Liver (tissue), 9 donors: ENCODE results near the gene SCN2A. TPM values are rescaled to one million over a fixed set of nuclear protein-coding genes. Genes with fewer than 3 reads are reported as not detected.

Experiments used
- DNase-seq: peaks from one replicate; pipeline ENCODE4 v3.0.0-alpha.2; 2017; ENCODE audit warnings: low spot score
- H3K27ac ChIP-seq, 2 donors: one replicate each; pipeline ENCODE4 v1.7.0; 2013; ENCODE audit warnings: inconsistent platforms in 2 of 2, low read length in 2 of 2, control low read depth in 1 of 2, low read depth in 1 of 2, mild to moderate bottlenecking in 1 of 2
- H3K27me3 ChIP-seq, 4 donors: one replicate each; pipeline versions ENCODE4 v1.6.1 to v1.7.0; 2013; ENCODE audit warnings: low read length in 3 of 4, inconsistent platforms in 1 of 4, mild to moderate bottlenecking in 1 of 4, moderate library complexity in 1 of 4; ENCODE audit not compliant: control insufficient read depth in 4 of 4, insufficient read depth in 4 of 4
- H3K36me3 ChIP-seq, 4 donors: one replicate each; pipeline versions ENCODE4 v1.6.1 to v1.7.0; 2013; ENCODE audit warnings: low read length in 3 of 4, mild to moderate bottlenecking in 3 of 4, low read depth in 1 of 4, moderate library complexity in 1 of 4; ENCODE audit not compliant: control insufficient read depth in 4 of 4, insufficient read depth in 3 of 4
- H3K4me1 ChIP-seq, 4 donors: one replicate each; pipeline versions ENCODE4 v1.6.1 to v1.7.0; 2013; ENCODE audit warnings: low read length in 3 of 4, mild to moderate bottlenecking in 3 of 4, moderate library complexity in 1 of 4; ENCODE audit not compliant: control insufficient read depth in 4 of 4, insufficient read depth in 4 of 4
- H3K4me3 ChIP-seq, 3 donors: one replicate each; pipeline versions ENCODE4 v1.6.1 to v1.7.0; 2013; ENCODE audit warnings: low read length in 3 of 3, control low read depth in 1 of 3, low read depth in 1 of 3, mild to moderate bottlenecking in 1 of 3
- H3K9ac ChIP-seq, 2 donors: one replicate each; pipeline ENCODE4 v1.7.0; 2013; ENCODE audit warnings: low read length in 2 of 2, mild to moderate bottlenecking in 2 of 2, moderate library complexity in 2 of 2, control low read depth in 1 of 2, low read depth in 1 of 2
- H3K9me3 ChIP-seq, 4 donors: one replicate each; pipeline versions ENCODE4 v1.6.1 to v1.7.0; 2013; ENCODE audit warnings: low read length in 3 of 4; ENCODE audit not compliant: control insufficient read depth in 4 of 4
- ATF3 ChIP-seq: IDR thresholded peaks from 2 replicates; pipeline ENCODE4 v1.6.1; 2016; ENCODE audit warnings: antibody characterized with exemption
- CTCF ChIP-seq: fragments of 150-350 bp; IDR thresholded peaks from 2 replicates; pipeline ENCODE4 v1.5.1; 2017; ENCODE audit warnings: improper control_type of control experiment, low read depth, low read length; ENCODE audit not compliant: missing input control
- EGR1 ChIP-seq, 2 donors: IDR thresholded peaks; 2 replicates each; pipeline ENCODE4 v1.6.1; 2016 to 2018; ENCODE audit warnings: antibody characterized with exemption in 2 of 2, low read depth in 2 of 2
- FOXA1 ChIP-seq: IDR thresholded peaks from 2 replicates; pipeline ENCODE4 v1.6.1; 2016; ENCODE audit warnings: antibody characterized with exemption
- FOXA2 ChIP-seq: IDR thresholded peaks from 2 replicates; pipeline ENCODE4 v1.6.1; 2016; ENCODE audit warnings: antibody characterized with exemption
- GABPA ChIP-seq, 2 donors: IDR thresholded peaks in 1 of 2; conservative IDR thresholded peaks in 1 of 2; 2 replicates each; pipeline ENCODE4 v1.6.1; 2016; ENCODE audit warnings: antibody characterized with exemption in 2 of 2, mild to moderate bottlenecking in 1 of 2, moderate library complexity in 1 of 2
- HNF4A ChIP-seq, 2 donors: conservative IDR thresholded peaks; 2 replicates each; pipeline ENCODE4 v1.6.1; 2016; ENCODE audit warnings: antibody characterized with exemption in 2 of 2, mild to moderate bottlenecking in 2 of 2
- HNF4G ChIP-seq: IDR thresholded peaks from 2 replicates; pipeline ENCODE4 v1.6.1; 2016; ENCODE audit warnings: antibody characterized with exemption
- JUND ChIP-seq, 2 donors: IDR thresholded peaks; 2 replicates each; pipeline ENCODE4 v1.6.1; 2016; ENCODE audit warnings: antibody characterized with exemption in 2 of 2
- MAX ChIP-seq: IDR thresholded peaks from 2 replicates; pipeline ENCODE4 v1.6.1; 2016; ENCODE audit warnings: antibody characterized with exemption
- NR2F2 ChIP-seq: IDR thresholded peaks from 2 replicates; pipeline ENCODE4 v1.6.1; 2016; ENCODE audit warnings: antibody characterized with exemption
- RAD21 ChIP-seq, 2 donors: IDR thresholded peaks; 2 replicates each; pipeline ENCODE4 v1.6.1; 2016; ENCODE audit warnings: antibody characterized with exemption in 2 of 2, mild to moderate bottlenecking in 2 of 2
- RXRA ChIP-seq, 2 donors: IDR thresholded peaks; 2 replicates each; pipeline ENCODE4 v1.6.1; 2017 to 2018; ENCODE audit warnings: antibody characterized with exemption in 2 of 2, mild to moderate bottlenecking in 1 of 2
- SP1 ChIP-seq: IDR thresholded peaks from 2 replicates; pipeline ENCODE4 v1.6.1; 2018; ENCODE audit warnings: antibody characterized with exemption, mild to moderate bottlenecking
- TAF1 ChIP-seq: conservative IDR thresholded peaks from 2 replicates; pipeline ENCODE4 v1.6.1; 2016; ENCODE audit warnings: antibody characterized with exemption, mild to moderate bottlenecking
- YY1 ChIP-seq: IDR thresholded peaks from 2 replicates; pipeline ENCODE4 v1.6.1; 2016; ENCODE audit warnings: antibody characterized with exemption, mild to moderate bottlenecking
- WGBS: extraction: QIAGEN DNeasy Blood & Tissue Kit; methylation state at CpG from one replicate; pipeline ENCODE4 v1.1.7; 2013; 5-methylcytosine and 5-hydroxymethylcytosine counted together
- polyA plus RNA-seq, 2 donors: library from polyadenylated mRNA; stranded (reverse) in 1 of 2; unstranded in 1 of 2; fragments of 200-250 nt in 1 of 2; fragments of >200 nt in 1 of 2; fragmentation: Nextera tagmentation in 1 of 2; extraction: Ambion mirVana in 1 of 2; gene quantifications; one replicate each; pipeline versions ENCODE4 v1.2.1 to v1.2.3, GENCODE V29; 2013 to 2015
- total RNA-seq, 2 donors: library from RNA; depleted of rRNA; stranded (reverse); fragments of >200 nt; gene quantifications; one replicate each; pipeline ENCODE4 v1.2.3, GENCODE V29; 2014
- TF ChIP-seq, protein P1 (sequence below): IDR thresholded peaks from 2 replicates; pipeline ENCODE4 v1.6.1; 2016; ENCODE audit warnings: antibody characterized with exemption, mild to moderate bottlenecking
- donor health status: healthy.
- donor health status: healthy.
- donor health status: healthy.
- donor health status: healthy.
- donor health status: healthy.

The SCN2A gene
- total and polyA plus RNA-seq, 4 donors: 0.01 to 0.33 (median 0.05) TPM

- no peak overlapping the region for H3K9ac ChIP-seq
- H3K27me3 ChIP-seq: no peaks in the 10 kb centered on the region
- DNase-seq: no peak
- H3K36me3 ChIP-seq: no peaks in the 10 kb centered on the region
- WGBS: 83% methylated on average over 4 of the region's 4 CpGs
- no peak overlapping the region for H3K4me3 ChIP-seq
- no peak overlapping the region for H3K27ac ChIP-seq
- H3K9me3 ChIP-seq: no peaks in the 10 kb centered on the region
- no peaks in the 10 kb centered on the region for H3K4me1 ChIP-seq
- TF ChIP-seq HNF4G (no peak), SP1 (no peak), TAF1 (no peak), NR2F2 (no peak), MAX (no peak), FOXA2 (no peak), ATF3 (no peak), GABPA (IDR thresholded peaks at IDR 0.05 in 1 of 2, conservative IDR thresholded peaks at IDR 0.05 in 1 of 2) (no peak), EGR1 (IDR thresholded peaks at IDR 0.05; ENCODE audit: low read depth in 2 of 2) (no peak), JUND (IDR thresholded peaks at IDR 0.05) (no peak)
- TF ChIP-seq, protein P1, sequence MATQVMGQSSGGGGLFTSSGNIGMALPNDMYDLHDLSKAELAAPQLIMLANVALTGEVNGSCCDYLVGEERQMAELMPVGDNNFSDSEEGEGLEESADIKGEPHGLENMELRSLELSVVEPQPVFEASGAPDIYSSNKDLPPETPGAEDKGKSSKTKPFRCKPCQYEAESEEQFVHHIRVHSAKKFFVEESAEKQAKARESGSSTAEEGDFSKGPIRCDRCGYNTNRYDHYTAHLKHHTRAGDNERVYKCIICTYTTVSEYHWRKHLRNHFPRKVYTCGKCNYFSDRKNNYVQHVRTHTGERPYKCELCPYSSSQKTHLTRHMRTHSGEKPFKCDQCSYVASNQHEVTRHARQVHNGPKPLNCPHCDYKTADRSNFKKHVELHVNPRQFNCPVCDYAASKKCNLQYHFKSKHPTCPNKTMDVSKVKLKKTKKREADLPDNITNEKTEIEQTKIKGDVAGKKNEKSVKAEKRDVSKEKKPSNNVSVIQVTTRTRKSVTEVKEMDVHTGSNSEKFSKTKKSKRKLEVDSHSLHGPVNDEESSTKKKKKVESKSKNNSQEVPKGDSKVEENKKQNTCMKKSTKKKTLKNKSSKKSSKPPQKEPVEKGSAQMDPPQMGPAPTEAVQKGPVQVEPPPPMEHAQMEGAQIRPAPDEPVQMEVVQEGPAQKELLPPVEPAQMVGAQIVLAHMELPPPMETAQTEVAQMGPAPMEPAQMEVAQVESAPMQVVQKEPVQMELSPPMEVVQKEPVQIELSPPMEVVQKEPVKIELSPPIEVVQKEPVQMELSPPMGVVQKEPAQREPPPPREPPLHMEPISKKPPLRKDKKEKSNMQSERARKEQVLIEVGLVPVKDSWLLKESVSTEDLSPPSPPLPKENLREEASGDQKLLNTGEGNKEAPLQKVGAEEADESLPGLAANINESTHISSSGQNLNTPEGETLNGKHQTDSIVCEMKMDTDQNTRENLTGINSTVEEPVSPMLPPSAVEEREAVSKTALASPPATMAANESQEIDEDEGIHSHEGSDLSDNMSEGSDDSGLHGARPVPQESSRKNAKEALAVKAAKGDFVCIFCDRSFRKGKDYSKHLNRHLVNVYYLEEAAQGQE: no peak
Measured at GRCh38 chr2:165251366-165251765, 12.2 kb downstream of the SCN2A start.

GRCh38 chr2:165253178-165253577 lies 14.0 kb downstream of the SCN2A start:
- Histone ChIP-seq H3K4me3 (no peak overlapping the region), H3K27ac (no peak overlapping the region), H3K4me1 (no peaks in the 10 kb centered on the region), H3K9me3 (no peaks in the 10 kb centered on the region), H3K27me3 (no peaks in the 10 kb centered on the region), H3K9ac (no peak overlapping the region), H3K36me3 (no peaks in the 10 kb centered on the region)
- no peak for DNase-seq
- TF ChIP-seq YY1 (no peak), MAX (no peak), SP1 (no peak)

DNA sequence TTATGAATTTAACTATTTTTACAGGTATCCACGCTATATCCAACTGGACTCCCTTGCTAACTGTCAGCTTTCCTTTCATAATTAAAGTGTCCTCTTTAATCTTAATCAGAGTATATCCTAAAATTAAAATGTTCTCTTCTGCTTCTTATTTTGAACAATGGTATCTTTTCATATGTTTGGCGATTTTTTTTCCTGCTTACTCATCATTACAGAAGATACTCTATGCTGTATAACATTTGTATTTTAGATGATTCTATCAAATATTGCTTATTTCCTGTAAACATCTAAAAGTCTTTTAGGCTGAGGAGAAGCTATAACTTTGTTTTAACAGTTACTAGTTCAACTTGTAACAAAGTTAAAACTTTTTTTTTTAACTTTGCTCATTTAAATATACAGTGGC lies 17.4 kb downstream of the SCN2A start:
- 95% methylated on average over 2 of the region's 2 CpGs for WGBS
- no peaks in the 10 kb centered on the region for H3K36me3 ChIP-seq
- TF ChIP-seq ATF3: no peak
- no peak for TF ChIP-seq MAX
- TF ChIP-seq, protein P1: no peak
- no peak for TF ChIP-seq HNF4A (conservative IDR thresholded peaks at IDR 0.05)
- no peak for TF ChIP-seq NR2F2
- no peak for TF ChIP-seq RXRA (IDR thresholded peaks at IDR 0.05)
- no peak for TF ChIP-seq CTCF
- TF ChIP-seq RAD21 (IDR thresholded peaks at IDR 0.05): no peak
- no peak for TF ChIP-seq FOXA1
- no peak overlapping the region for H3K27ac ChIP-seq
- no peaks in the 10 kb centered on the region for H3K9me3 ChIP-seq
- H3K4me1 ChIP-seq: no peaks in the 10 kb centered on the region
- H3K27me3 ChIP-seq: no peaks in the 10 kb centered on the region
- no peak overlapping the region for H3K9ac ChIP-seq
- H3K4me3 ChIP-seq: no peak overlapping the region
- DNase-seq: no peak
